ENCODE measurements around the gene HMGXB4. TPM values are rescaled to one million over a fixed set of nuclear protein-coding genes. Genes with fewer than 3 reads are reported as not detected.

HMGXB4 gene
- polyA plus RNA-seq, 1 experiment: 15.1 TPM

DNA sequence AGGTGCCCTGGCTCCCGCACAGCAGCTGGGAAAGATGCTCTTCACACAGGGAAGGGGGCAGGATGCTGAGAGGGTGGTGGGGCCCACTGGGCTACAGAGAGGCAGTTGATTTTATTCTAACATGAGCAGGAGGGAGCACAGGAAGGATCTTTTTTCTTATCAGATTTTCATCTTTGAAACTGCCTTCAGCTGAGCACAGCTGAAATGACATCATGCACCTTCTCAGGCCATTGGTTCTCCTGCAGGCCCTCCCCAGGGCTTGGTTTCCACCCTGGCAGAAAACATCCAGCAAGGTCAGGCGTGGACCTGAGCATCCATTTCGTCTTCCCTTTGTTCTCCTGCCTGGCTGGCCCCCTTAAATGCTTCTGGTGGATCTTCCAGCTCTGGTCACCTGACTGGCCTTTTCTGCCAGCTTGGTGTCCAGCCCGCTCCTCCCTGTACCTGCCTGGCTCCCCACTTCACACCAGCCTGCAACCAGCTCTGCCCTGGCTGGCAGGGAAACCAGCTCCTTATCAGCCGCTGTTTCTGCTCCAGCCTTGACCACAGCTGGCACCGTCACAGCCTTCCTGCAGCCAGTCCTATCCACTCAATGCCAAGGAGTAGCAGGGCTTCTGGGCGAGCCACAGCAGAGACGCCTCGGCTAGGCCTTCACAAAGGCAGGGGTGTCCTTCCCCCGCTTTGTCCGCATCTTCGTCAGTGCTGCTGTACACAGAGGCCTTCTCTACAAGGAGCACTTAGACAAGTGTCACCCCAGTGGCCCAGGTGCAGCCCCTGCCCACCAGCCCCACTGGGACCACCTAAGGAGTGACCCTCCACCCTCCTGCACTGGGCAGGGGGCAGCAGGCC, 78.9 kb downstream of the HMGXB4 start:
- no peak overlapping the region for H3K4me3 ChIP-seq (ENCODE audit: low read depth, low read length)
- ChIA-PET POLR2A (no interaction called here), CTCF (interaction anchor here (1.6 to 2.6 kb wide), 2 partner anchors 9 to 15 kb away, joined by 4 to 9 read pairs; no protein-coding TSS in a partner anchor)
- no peak for DNase-seq (ENCODE audit: low read depth)
- H3K27me3 ChIP-seq (ENCODE audit: control insufficient read depth, insufficient read depth, low read length): no peaks in the 10 kb centered on the region
- H3K36me3 ChIP-seq (ENCODE audit: control insufficient read depth, insufficient read depth, low read length): peaks cover 38% of the 10 kb centered on the region
- TF ChIP-seq, protein P1, sequence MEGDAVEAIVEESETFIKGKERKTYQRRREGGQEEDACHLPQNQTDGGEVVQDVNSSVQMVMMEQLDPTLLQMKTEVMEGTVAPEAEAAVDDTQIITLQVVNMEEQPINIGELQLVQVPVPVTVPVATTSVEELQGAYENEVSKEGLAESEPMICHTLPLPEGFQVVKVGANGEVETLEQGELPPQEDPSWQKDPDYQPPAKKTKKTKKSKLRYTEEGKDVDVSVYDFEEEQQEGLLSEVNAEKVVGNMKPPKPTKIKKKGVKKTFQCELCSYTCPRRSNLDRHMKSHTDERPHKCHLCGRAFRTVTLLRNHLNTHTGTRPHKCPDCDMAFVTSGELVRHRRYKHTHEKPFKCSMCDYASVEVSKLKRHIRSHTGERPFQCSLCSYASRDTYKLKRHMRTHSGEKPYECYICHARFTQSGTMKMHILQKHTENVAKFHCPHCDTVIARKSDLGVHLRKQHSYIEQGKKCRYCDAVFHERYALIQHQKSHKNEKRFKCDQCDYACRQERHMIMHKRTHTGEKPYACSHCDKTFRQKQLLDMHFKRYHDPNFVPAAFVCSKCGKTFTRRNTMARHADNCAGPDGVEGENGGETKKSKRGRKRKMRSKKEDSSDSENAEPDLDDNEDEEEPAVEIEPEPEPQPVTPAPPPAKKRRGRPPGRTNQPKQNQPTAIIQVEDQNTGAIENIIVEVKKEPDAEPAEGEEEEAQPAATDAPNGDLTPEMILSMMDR (IDR thresholded peaks at IDR 0.05; ENCODE audit: insufficient read depth, low read depth, low read length): no peak

DNA sequence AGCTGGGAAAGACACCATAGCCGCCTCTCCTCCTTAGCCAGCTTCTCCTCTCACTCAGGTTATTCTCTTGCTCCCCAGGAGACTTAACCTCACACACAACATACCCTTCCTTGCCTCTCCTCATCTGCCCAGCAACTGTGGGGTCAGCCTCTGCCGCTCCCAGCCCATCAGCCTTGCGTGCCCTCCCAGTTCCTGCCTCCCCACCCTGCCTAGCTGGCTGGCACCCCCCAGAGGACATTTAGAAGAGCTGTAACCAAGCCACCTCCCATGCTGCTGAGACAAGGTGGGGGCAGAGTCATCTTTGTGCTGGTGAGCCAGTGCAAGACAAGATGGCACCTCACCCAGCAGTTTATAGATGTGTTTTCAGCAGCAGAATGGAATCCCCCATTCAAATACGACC, 80.6 kb downstream of the HMGXB4 start:
- peaks cover 45% of the 10 kb centered on the region for H3K36me3 ChIP-seq (ENCODE audit: control insufficient read depth, insufficient read depth, low read length)
- H3K4me3 ChIP-seq (ENCODE audit: low read depth, low read length): no peak overlapping the region
- no peaks in the 10 kb centered on the region for H3K27me3 ChIP-seq (ENCODE audit: control insufficient read depth, insufficient read depth, low read length)
- DNase-seq (ENCODE audit: low read depth): no peak
- CTCF ChIA-PET: interaction anchor here (2.6 kb wide), 1 partner anchor 13 kb away, joined by 9 read pairs; no protein-coding TSS in a partner anchor
- POLR2A ChIA-PET: no interaction called here
- TF ChIP-seq, protein P1 (IDR thresholded peaks at IDR 0.05; ENCODE audit: insufficient read depth, low read depth, low read length): no peak

DNA sequence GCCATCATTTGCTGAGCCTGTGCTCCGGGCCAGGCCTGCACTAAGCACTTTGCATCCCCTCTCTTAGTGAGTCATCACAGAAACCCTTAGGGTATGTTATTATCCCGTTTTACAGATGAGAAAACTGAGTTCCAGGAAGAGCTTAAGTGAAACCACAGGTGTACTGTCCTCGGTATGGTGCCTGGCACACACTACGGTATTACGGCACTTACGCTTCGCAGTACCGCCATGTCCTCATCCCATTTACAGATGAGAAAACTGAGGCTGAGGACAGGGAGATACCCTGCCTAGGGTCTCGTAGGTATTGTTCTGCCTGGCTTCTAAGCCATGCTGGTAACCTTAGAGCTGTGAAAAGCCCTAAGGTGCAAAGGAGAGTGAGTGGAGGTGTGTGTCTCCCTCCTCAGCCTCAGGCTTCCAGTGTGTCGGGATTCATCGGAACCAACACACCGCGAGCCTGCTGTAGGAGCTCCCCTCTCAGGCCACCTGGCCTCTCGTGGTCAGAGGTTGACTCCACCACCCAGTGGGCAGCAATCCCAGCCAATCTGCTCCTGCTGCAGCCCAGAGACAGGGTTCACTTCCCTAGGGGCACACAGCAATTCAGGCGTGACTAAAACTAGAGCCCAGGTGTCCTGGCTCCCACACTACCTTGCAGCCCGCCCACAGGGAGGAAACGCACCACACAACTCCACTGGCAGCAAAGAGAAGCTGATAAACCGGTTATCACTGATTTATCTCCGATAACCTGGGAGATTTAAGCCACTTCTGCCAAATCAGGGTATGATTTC, 84.0 kb downstream of the HMGXB4 start:
- TF ChIP-seq, protein P1 (IDR thresholded peaks at IDR 0.05; ENCODE audit: insufficient read depth, low read depth, low read length): no peak
- CTCF ChIA-PET: no interaction called here
- no peak overlapping the region for H3K4me3 ChIP-seq (ENCODE audit: low read depth, low read length)
- H3K36me3 ChIP-seq (ENCODE audit: control insufficient read depth, insufficient read depth, low read length): peaks cover 47% of the 10 kb centered on the region
- no peak for DNase-seq (ENCODE audit: low read depth)
- POLR2A ChIA-PET: no interaction called here
- H3K27me3 ChIP-seq (ENCODE audit: control insufficient read depth, insufficient read depth, low read length): no peaks in the 10 kb centered on the region

DNA sequence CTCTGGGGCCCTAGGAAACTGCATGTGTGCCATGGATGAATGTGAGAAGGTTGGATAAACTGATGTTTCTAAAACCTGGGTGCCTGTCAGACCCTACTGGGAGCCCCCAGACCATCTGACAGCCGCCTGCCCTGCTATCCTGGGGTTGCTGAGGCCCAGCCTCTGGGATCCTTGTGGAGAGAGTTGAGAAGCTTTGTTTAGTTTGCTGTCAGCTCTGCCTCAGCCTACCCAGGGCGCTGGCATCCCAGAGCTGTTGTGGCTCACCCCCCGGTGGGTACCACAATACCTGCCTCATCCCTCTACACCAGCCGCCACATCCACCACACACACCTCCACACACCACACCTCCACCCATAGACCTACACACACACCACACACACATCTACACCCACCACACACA, 85.1 kb downstream of the HMGXB4 start:
- no peak overlapping the region for H3K4me3 ChIP-seq (ENCODE audit: low read depth, low read length)
- ChIA-PET POLR2A (interaction anchor here (0.6 kb wide), 1 partner anchor 9 kb away, joined by 3 read pairs; no protein-coding TSS in a partner anchor), CTCF (no interaction called here)
- H3K36me3 ChIP-seq (ENCODE audit: control insufficient read depth, insufficient read depth, low read length): peaks cover 50% of the 10 kb centered on the region
- no peaks in the 10 kb centered on the region for H3K27me3 ChIP-seq (ENCODE audit: control insufficient read depth, insufficient read depth, low read length)
- TF ChIP-seq, protein P1 (IDR thresholded peaks at IDR 0.05; ENCODE audit: insufficient read depth, low read depth, low read length): no peak
- no peak for DNase-seq (ENCODE audit: low read depth)
